Muscle layer of colon (tissue), 2 donors: ENCODE results near the gene MAP3K14.

Experiments used
- H3K27ac ChIP-seq: one replicate; pipeline ENCODE4 v1.7.0; 2013; ENCODE audit warnings: low read depth, mild to moderate bottlenecking, low read length, moderate library complexity
- H3K27me3 ChIP-seq, 2 donors: one replicate each; pipeline ENCODE4 v1.7.0; 2013; ENCODE audit warnings: low read length in 2 of 2, mild to moderate bottlenecking in 2 of 2; ENCODE audit not compliant: insufficient read depth in 2 of 2, control insufficient read depth in 1 of 2
- H3K36me3 ChIP-seq: one replicate; pipeline ENCODE4 v1.7.0; 2013; ENCODE audit warnings: mild to moderate bottlenecking, low read length; ENCODE audit not compliant: insufficient read depth
- H3K4me1 ChIP-seq: one replicate; pipeline ENCODE4 v1.7.0; 2013; ENCODE audit warnings: mild to moderate bottlenecking, low read length; ENCODE audit not compliant: insufficient read depth
- H3K4me3 ChIP-seq, 2 donors: one replicate each; pipeline ENCODE4 v1.7.0; 2013; ENCODE audit warnings: low read length in 2 of 2, low read depth in 1 of 2, mild to moderate bottlenecking in 1 of 2, moderate library complexity in 1 of 2
- H3K9ac ChIP-seq: one replicate; pipeline ENCODE4 v1.7.0; 2013; ENCODE audit warnings: low read length
- H3K9me3 ChIP-seq: one replicate; pipeline ENCODE4 v1.7.0; 2013; ENCODE audit warnings: mild to moderate bottlenecking, low read length
- donor health status: abdominal sarcoma.
- donor health status: Adenocarcinoma of cecum.

Gene MAP3K14

GRCh38 chr17:45312477-45313420 is 4.1 kb downstream of the MAP3K14 start:
- Histone ChIP-seq H3K27me3 (no peaks in the 10 kb centered on the region), H3K36me3 (no peaks in the 10 kb centered on the region), H3K9ac (peak overlapping the region; percentile 63), H3K4me1 (peaks cover 78% of the 10 kb centered on the region), H3K9me3 (no peaks in the 10 kb centered on the region), H3K4me3 (peak overlapping the region; percentile 33 to 49), H3K27ac (peak overlapping the region; percentile 99)

GRCh38 chr17:45311760-45312476 is 4.9 kb downstream of the MAP3K14 start:
- Histone ChIP-seq H3K27me3 (no peaks in the 10 kb centered on the region), H3K9me3 (no peaks in the 10 kb centered on the region), H3K27ac (peak overlapping the region; percentile 99), H3K4me1 (peaks cover 82% of the 10 kb centered on the region), H3K4me3 (peak overlapping the region; percentile 33 to 49), H3K36me3 (no peaks in the 10 kb centered on the region), H3K9ac (peak overlapping the region; percentile 63)

GRCh38 chr17:45311401-45311759 is 5.4 kb downstream of the MAP3K14 start:
- Histone ChIP-seq H3K4me3 (peak overlapping the region in 1 of 2 donors; percentile 49), H3K4me1 (peaks cover 88% of the 10 kb centered on the region), H3K27ac (peak overlapping the region; percentile 99)

GRCh38 chr17:45310380-45311324 is 6.2 kb downstream of the MAP3K14 start:
- Histone ChIP-seq H3K27me3 (no peaks in the 10 kb centered on the region), H3K27ac (peak overlapping the region; percentile 99), H3K9me3 (no peaks in the 10 kb centered on the region), H3K36me3 (no peaks in the 10 kb centered on the region), H3K4me1 (peaks cover 94% of the 10 kb centered on the region), H3K9ac (peak overlapping the region; percentile 63), H3K4me3 (peak overlapping the region in 1 of 2 donors; percentile 49)

More at GRCh38 chr17:45311401-45311759, 5.4 kb downstream of the MAP3K14 start:
- Histone ChIP-seq H3K27me3 (no peaks in the 10 kb centered on the region), H3K9ac (peak overlapping the region; percentile 63), H3K36me3 (no peaks in the 10 kb centered on the region), H3K9me3 (no peaks in the 10 kb centered on the region)

GRCh38 chr17:45309400-45309799 is 7.4 kb downstream of the MAP3K14 start:
- Histone ChIP-seq H3K27ac (peak overlapping the region; percentile 19), H3K36me3 (no peaks in the 10 kb centered on the region), H3K9ac (no peak overlapping the region), H3K27me3 (no peaks in the 10 kb centered on the region), H3K9me3 (no peaks in the 10 kb centered on the region), H3K4me3 (no peak overlapping the region), H3K4me1 (peaks cover 91% of the 10 kb centered on the region)

- H3K36me3 ChIP-seq, result no peaks in the 10 kb centered on the region
- no peaks in the 10 kb centered on the region for H3K27me3 ChIP-seq
- H3K9me3 ChIP-seq, result no peaks in the 10 kb centered on the region
- peak overlapping the region; percentile 19 for H3K27ac ChIP-seq
- H3K9ac ChIP-seq, result no peak overlapping the region
- peaks cover 85% of the 10 kb centered on the region for H3K4me1 ChIP-seq
- no peak overlapping the region for H3K4me3 ChIP-seq
Observed at GRCh38 chr17:45308840-45309239, 8.0 kb downstream of the MAP3K14 start.

- no peak overlapping the region for H3K4me3 ChIP-seq
- no peaks in the 10 kb centered on the region for H3K9me3 ChIP-seq
- peak overlapping the region; percentile 91 for H3K27ac ChIP-seq
- no peaks in the 10 kb centered on the region for H3K36me3 ChIP-seq
- no peaks in the 10 kb centered on the region for H3K27me3 ChIP-seq
- peaks cover 80% of the 10 kb centered on the region for H3K4me1 ChIP-seq
- H3K9ac ChIP-seq, result peak overlapping the region; percentile 3
Observed at GRCh38 chr17:45308016-45308365, 8.8 kb downstream of the MAP3K14 start.

- Histone ChIP-seq H3K9ac (peak overlapping the region; percentile 3), H3K36me3 (no peaks in the 10 kb centered on the region), H3K4me3 (no peak overlapping the region), H3K27ac (peak overlapping the region; percentile 91), H3K9me3 (no peaks in the 10 kb centered on the region), H3K27me3 (no peaks in the 10 kb centered on the region), H3K4me1 (peaks cover 80% of the 10 kb centered on the region)
Observed at GRCh38 chr17:45307290-45308015, 9.4 kb downstream of the MAP3K14 start.

GRCh38 chr17:45306623-45307022 is 10.2 kb downstream of the MAP3K14 start:
- Histone ChIP-seq H3K9ac (peak overlapping the region; percentile 21), H3K27me3 (no peaks in the 10 kb centered on the region), H3K9me3 (no peaks in the 10 kb centered on the region), H3K4me1 (peaks cover 80% of the 10 kb centered on the region), H3K4me3 (no peak overlapping the region), H3K36me3 (no peaks in the 10 kb centered on the region), H3K27ac (peak overlapping the region; percentile 91)

- Histone ChIP-seq H3K27ac (peak overlapping the region; percentile 91), H3K27me3 (no peaks in the 10 kb centered on the region), H3K4me1 (peaks cover 74% of the 10 kb centered on the region), H3K4me3 (no peak overlapping the region), H3K9ac (peak overlapping the region; percentile 21), H3K36me3 (no peaks in the 10 kb centered on the region), H3K9me3 (no peaks in the 10 kb centered on the region)
Observed at GRCh38 chr17:45306094-45306493, 10.7 kb downstream of the MAP3K14 start.
